ENCODE measurements around the gene CNOT6L. TPM values are rescaled to one million over a fixed set of nuclear protein-coding genes. Genes with fewer than 3 reads are reported as not detected.

Gene CNOT6L
- total and polyA plus RNA-seq, 2 of the 13 experiments (the other 11 are each of a cell fraction or from before 2014, with no cell fraction given) = 7.9 to 13.5 TPM

DNA sequence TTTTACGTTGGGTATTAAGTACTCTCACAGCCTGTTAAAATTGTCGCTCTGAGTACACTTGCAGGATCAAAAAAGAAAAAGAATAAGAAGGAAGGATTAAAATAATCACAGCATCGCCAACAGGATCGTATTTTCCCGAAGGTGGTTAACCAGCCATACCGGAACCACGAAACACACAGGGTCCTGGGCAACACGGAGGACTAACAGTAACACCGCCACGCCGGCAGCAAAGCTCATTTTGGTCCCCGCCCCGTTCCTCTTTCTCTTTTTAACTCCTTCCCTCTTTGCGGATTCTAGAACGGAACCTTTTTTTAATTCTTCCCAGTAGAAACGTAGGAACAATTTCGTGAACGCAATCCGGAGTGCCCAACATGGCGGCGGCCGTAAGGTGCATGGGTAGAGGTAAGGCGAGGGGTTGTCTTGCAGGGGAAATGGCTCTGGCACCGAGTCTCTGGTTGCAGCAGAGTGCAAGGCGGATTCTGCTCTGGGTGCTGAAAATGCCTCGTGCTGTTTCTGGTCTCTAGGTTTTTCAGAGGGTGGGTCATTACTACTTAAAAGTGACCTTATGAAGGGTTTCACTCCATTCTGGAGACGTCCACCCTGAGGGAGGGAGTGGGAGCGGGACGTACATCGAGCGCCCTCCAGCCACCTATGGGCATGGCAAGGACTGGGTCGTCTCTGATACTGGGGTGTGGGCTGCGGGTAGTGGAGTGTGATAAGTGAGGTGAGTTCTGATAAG is 43.5 kb upstream of the CNOT6L start, which contains the start of gene MRPL1 (continued):
- TF ChIP-seq RFXANK (CRISPR knock-in tag; IDR thresholded peaks at IDR 0.05) (peak; percentile 93), NFAT5 (CRISPR knock-in tag; IDR thresholded peaks at IDR 0.05) (no peak), ZNF552 (CRISPR knock-in tag; IDR thresholded peaks at IDR 0.05; ENCODE audit: borderline replicate concordance) (no peak), HDAC1 (CRISPR knock-in tag; IDR thresholded peaks at IDR 0.05) (peak; percentile 79), TAF1 (CRISPR knock-in tag; IDR thresholded peaks at IDR 0.05) (peak; percentile 100), SNAI1 (CRISPR knock-in tag; IDR thresholded peaks at IDR 0.05; ENCODE audit: borderline replicate concordance) (peak; percentile 52; the same call in 1 of the 2 replicates), ZNF616 (CRISPR knock-in tag; IDR thresholded peaks at IDR 0.05; ENCODE audit: low read depth) (no peak), ZNF646 (CRISPR knock-in tag; IDR thresholded peaks at IDR 0.05) (no peak), HMG20A (CRISPR knock-in tag; IDR thresholded peaks at IDR 0.05; ENCODE audit: borderline replicate concordance) (peak; percentile 36; the same call in 1 of the 2 replicates), RFXAP (CRISPR knock-in tag; IDR thresholded peaks at IDR 0.05; ENCODE audit: borderline replicate concordance) (0 out of 2 replicates have a peak, but pooled peaks have one; percentile 52)
- TF ChIP-seq, protein P1, sequence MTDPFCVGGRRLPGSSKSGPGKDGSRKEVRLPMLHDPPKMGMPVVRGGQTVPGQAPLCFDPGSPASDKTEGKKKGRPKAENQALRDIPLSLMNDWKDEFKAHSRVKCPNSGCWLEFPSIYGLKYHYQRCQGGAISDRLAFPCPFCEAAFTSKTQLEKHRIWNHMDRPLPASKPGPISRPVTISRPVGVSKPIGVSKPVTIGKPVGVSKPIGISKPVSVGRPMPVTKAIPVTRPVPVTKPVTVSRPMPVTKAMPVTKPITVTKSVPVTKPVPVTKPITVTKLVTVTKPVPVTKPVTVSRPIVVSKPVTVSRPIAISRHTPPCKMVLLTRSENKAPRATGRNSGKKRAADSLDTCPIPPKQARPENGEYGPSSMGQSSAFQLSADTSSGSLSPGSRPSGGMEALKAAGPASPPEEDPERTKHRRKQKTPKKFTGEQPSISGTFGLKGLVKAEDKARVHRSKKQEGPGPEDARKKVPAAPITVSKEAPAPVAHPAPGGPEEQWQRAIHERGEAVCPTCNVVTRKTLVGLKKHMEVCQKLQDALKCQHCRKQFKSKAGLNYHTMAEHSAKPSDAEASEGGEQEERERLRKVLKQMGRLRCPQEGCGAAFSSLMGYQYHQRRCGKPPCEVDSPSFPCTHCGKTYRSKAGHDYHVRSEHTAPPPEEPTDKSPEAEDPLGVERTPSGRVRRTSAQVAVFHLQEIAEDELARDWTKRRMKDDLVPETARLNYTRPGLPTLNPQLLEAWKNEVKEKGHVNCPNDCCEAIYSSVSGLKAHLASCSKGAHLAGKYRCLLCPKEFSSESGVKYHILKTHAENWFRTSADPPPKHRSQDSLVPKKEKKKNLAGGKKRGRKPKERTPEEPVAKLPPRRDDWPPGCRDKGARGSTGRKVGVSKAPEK (CRISPR knock-in tag; IDR thresholded peaks at IDR 0.05; ENCODE audit: borderline replicate concordance) = no peak
- TF ChIP-seq, protein P2, sequence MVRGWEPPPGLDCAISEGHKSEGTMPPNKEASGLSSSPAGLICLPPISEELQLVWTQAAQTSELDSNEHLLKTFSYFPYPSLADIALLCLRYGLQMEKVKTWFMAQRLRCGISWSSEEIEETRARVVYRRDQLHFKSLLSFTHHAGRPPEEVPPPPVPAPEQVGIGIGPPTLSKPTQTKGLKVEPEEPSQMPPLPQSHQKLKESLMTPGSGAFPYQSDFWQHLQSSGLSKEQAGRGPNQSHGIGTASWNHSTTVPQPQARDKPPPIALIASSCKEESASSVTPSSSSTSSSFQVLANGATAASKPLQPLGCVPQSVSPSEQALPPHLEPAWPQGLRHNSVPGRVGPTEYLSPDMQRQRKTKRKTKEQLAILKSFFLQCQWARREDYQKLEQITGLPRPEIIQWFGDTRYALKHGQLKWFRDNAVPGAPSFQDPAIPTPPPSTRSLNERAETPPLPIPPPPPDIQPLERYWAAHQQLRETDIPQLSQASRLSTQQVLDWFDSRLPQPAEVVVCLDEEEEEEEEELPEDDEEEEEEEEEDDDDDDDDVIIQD (CRISPR knock-in tag; IDR thresholded peaks at IDR 0.05; ENCODE audit: low read depth) = peak; percentile 45; the same call in 1 of the 2 replicates
